ENCODE results near the gene ALDH3B1.

GRCh38 chr11:68017980-68018729, 8.0 kb downstream of the ALDH3B1 start:
- TF ChIP-seq CTCF (conservative IDR thresholded peaks at IDR 0.05): no peak
- TF ChIP-seq ZFX (IDR thresholded peaks at IDR 0.05): no peak
